H1 (cell line): ENCODE results near the gene ATG16L2. TPM values are rescaled to one million over a fixed set of nuclear protein-coding genes. Genes with fewer than 3 reads are reported as not detected.

Experiments used
- CTCF ChIA-PET: fragments of 300-600 bp; sonication (Branson Sonifier 250); formaldehyde crosslinking; loops from one replicate; lab custom pipeline; 2021; ENCODE audit not compliant: partially characterized antibody; lab: Charles Lee
- POLR2A ChIA-PET: fragments of 300-600 bp; sonication (Branson Sonifier 250); formaldehyde crosslinking; loops from one replicate; lab custom pipeline; 2021; ENCODE audit warnings: inconsistent platforms; ENCODE audit not compliant: partially characterized antibody; lab: Charles Lee
- DNase-seq, 2 experiments: peaks; one replicate each; pipeline versions ENCODE4 v3.0.0 to v3.0.0-alpha.2; 2010 to 2022; ENCODE audit warnings: low spot score in 2 of 2, low read depth in 1 of 2, mixed read lengths in 1 of 2
- FAIRE-seq: peaks from 2 replicates; lab custom pipeline; 2011; peaks lifted over from hg19 to GRCh38; lab: Jason Lieb, UNC
- H2AFZ ChIP-seq: 2 replicates; pipeline ENCODE4 v1.8.1; 2012; ENCODE audit warnings: low read length, inconsistent platforms
- H2AK5ac ChIP-seq: 2 replicates; pipeline ENCODE4 v1.6.1; 2013; ENCODE audit warnings: low read depth, low read length
- H2BK120ac ChIP-seq: replicated peaks from 2 replicates; pipeline ENCODE3; 2013; ENCODE audit warnings: low read depth, low read length, inconsistent platforms
- H2BK12ac ChIP-seq: 2 replicates; pipeline ENCODE4 v1.6.1; 2013; ENCODE audit warnings: low read depth, low read length
- H2BK15ac ChIP-seq: 2 replicates; pipeline ENCODE4 v1.6.1; 2013; ENCODE audit warnings: low read length
- H2BK20ac ChIP-seq: 2 replicates; pipeline ENCODE4 v1.6.1; 2013; ENCODE audit warnings: low read length
- H2BK5ac ChIP-seq: 2 replicates; pipeline ENCODE4 v1.6.1; 2013; ENCODE audit warnings: low read depth, low read length
- H3K14ac ChIP-seq: 2 replicates; pipeline ENCODE4 v1.6.1; 2013; ENCODE audit warnings: inconsistent platforms; ENCODE audit not compliant: insufficient read length
- H3K18ac ChIP-seq: 2 replicates; pipeline ENCODE4 v1.6.1; 2013; ENCODE audit warnings: low read length; ENCODE audit errors: extremely low read depth
- H3K23ac ChIP-seq: 2 replicates; pipeline ENCODE4 v1.6.1; 2013; ENCODE audit warnings: inconsistent platforms; ENCODE audit not compliant: insufficient read length
- H3K23me2 ChIP-seq: 2 replicates; pipeline ENCODE4 v1.6.1; 2013; ENCODE audit warnings: low read depth, low read length
- H3K27ac ChIP-seq: 2 replicates; pipeline ENCODE4 v1.6.1; 2011; ENCODE audit warnings: low read depth, low read length, inconsistent platforms
- H3K27me3 ChIP-seq, 4 experiments: replicated peaks in 1 of 4; 1 replicate in 1 of 4; 2 replicates in 3 of 4; pipeline versions ENCODE4 v1.6.1 to v1.8.1; 2011 to 2013; ENCODE audit warnings: low read length in 3 of 4, mild to moderate bottlenecking in 3 of 4, inconsistent platforms in 2 of 4, mixed read lengths in 2 of 4, moderate library complexity in 1 of 4; ENCODE audit not compliant: control insufficient read depth in 3 of 4, insufficient read depth in 3 of 4; ENCODE audit errors: extremely low read depth in 1 of 4
- H3K36me3 ChIP-seq, 4 experiments: 2 replicates each; pipeline versions ENCODE4 v1.6.1 to v1.8.1; 2011 to 2013; ENCODE audit warnings: mild to moderate bottlenecking in 4 of 4, low read length in 3 of 4, moderate library complexity in 2 of 4, control low read depth in 1 of 4, inconsistent platforms in 1 of 4; ENCODE audit not compliant: insufficient read depth in 4 of 4, control insufficient read depth in 2 of 4
- H3K4ac ChIP-seq: replicated peaks from 2 replicates; pipeline ENCODE3; 2013; ENCODE audit warnings: low read length, low read depth, mixed read lengths, inconsistent platforms; ENCODE audit not compliant: insufficient read length
- H3K4me1 ChIP-seq, 4 experiments: replicated peaks in 1 of 4; 1 replicate in 1 of 4; 2 replicates in 3 of 4; pipeline versions ENCODE4 v1.6.1 to v1.8.1; 2011 to 2013; ENCODE audit warnings: low read length in 3 of 4, inconsistent platforms in 2 of 4, mixed read lengths in 1 of 4; ENCODE audit not compliant: insufficient read depth in 4 of 4, control insufficient read depth in 3 of 4
- H3K4me2 ChIP-seq, 2 experiments: 2 replicates each; pipeline versions ENCODE4 v1.6.1 to v1.8.1; 2011 to 2013; ENCODE audit warnings: low read depth in 2 of 2, low read length in 2 of 2, control low read depth in 1 of 2, inconsistent platforms in 1 of 2, mild to moderate bottlenecking in 1 of 2; ENCODE audit not compliant: insufficient read depth in 1 of 2
- H3K4me3 ChIP-seq, 4 experiments: fragments of 200-600, 300-600 bp in 1 of 4; sonication (generic), shearing (Covaris generic), sonication (Bioruptor Twin) in 1 of 4; 2 replicates each; pipeline versions ENCODE4 v1.5.1 to v1.8.1; 2011 to 2016; ENCODE audit warnings: low read length in 4 of 4, low read depth in 3 of 4, control low read depth in 2 of 4, inconsistent platforms in 2 of 4, mild to moderate bottlenecking in 2 of 4, mixed read lengths in 1 of 4, moderate library complexity in 1 of 4; ENCODE audit not compliant: insufficient read depth in 2 of 4; ENCODE audit errors: extremely low read depth in 1 of 4
- H3K56ac ChIP-seq: replicated peaks from 2 replicates; pipeline ENCODE3; 2013; ENCODE audit warnings: low read depth, mild to moderate bottlenecking, mixed read lengths, low read length, inconsistent platforms; ENCODE audit not compliant: insufficient read length
- H3K79me1 ChIP-seq: 2 replicates; pipeline ENCODE4 v1.6.1; 2013; ENCODE audit warnings: low read depth, low read length, control low read depth
- H3K79me2 ChIP-seq, 2 experiments: 2 replicates each; pipeline versions ENCODE4 v1.6.1 to v1.8.1; 2012 to 2013; ENCODE audit warnings: low read length in 2 of 2, mild to moderate bottlenecking in 2 of 2, inconsistent platforms in 1 of 2; ENCODE audit not compliant: insufficient read depth in 2 of 2, control insufficient read depth in 1 of 2
- H3K9ac ChIP-seq, 4 experiments: replicated peaks in 1 of 4; 1 replicate in 1 of 4; 2 replicates in 3 of 4; pipeline versions ENCODE4 v1.6.1 to v1.8.1; 2011 to 2013; ENCODE audit warnings: low read depth in 3 of 4, low read length in 3 of 4, control low read depth in 2 of 4, mild to moderate bottlenecking in 2 of 4, moderate library complexity in 2 of 4, inconsistent platforms in 1 of 4; ENCODE audit errors: extremely low read depth in 1 of 4
- H3K9me3 ChIP-seq, 2 experiments: 2 replicates each; pipeline versions ENCODE4 v1.6.1 to v1.8.1; 2012 to 2013; ENCODE audit warnings: mild to moderate bottlenecking in 2 of 2, moderate library complexity in 2 of 2, control low read depth in 1 of 2, inconsistent platforms in 1 of 2, low read depth in 1 of 2, low read length in 1 of 2, mixed read lengths in 1 of 2; ENCODE audit not compliant: insufficient read depth in 2 of 2
- H4K20me1 ChIP-seq, 2 experiments: replicated peaks in 1 of 2; 2 replicates each; pipeline versions ENCODE3 to v1.8.1; 2011 to 2013; ENCODE audit warnings: inconsistent platforms in 2 of 2, low read length in 2 of 2, mild to moderate bottlenecking in 1 of 2; ENCODE audit not compliant: insufficient read depth in 2 of 2, control insufficient read depth in 1 of 2
- H4K5ac ChIP-seq: 2 replicates; pipeline ENCODE4 v1.6.1; 2013; ENCODE audit warnings: low read length, low read depth, mixed read lengths, inconsistent platforms; ENCODE audit not compliant: insufficient read length
- H4K8ac ChIP-seq: 2 replicates; pipeline ENCODE4 v1.8.0; 2013; ENCODE audit warnings: mild to moderate bottlenecking, moderate library complexity, low read length, inconsistent platforms; ENCODE audit not compliant: insufficient read depth; ENCODE audit errors: extremely low read depth
- H4K91ac ChIP-seq: replicated peaks from 2 replicates; pipeline ENCODE3; 2013; ENCODE audit warnings: low read length, mixed read lengths, inconsistent platforms; ENCODE audit not compliant: insufficient read length
- BACH1 ChIP-seq: IDR thresholded peaks from 2 replicates; pipeline ENCODE4 v1.6.1; 2012; ENCODE audit warnings: low read length, improper control_type of control experiment
- BRCA1 ChIP-seq: IDR thresholded peaks from 2 replicates; pipeline ENCODE4 v1.6.1; 2012; ENCODE audit warnings: low read depth, low read length, improper control_type of control experiment
- CEBPB ChIP-seq: IDR thresholded peaks from 2 replicates; pipeline ENCODE4 v1.6.1; 2012; ENCODE audit warnings: low read depth, low read length
- MAFK ChIP-seq: IDR thresholded peaks from 2 replicates; pipeline ENCODE4 v1.6.1; 2012; ENCODE audit warnings: low read depth, mild to moderate bottlenecking, improper control_type of control experiment, low read length
- RFX5 ChIP-seq: IDR thresholded peaks from 2 replicates; pipeline ENCODE4 v1.6.1; 2011; ENCODE audit warnings: low read depth, low read length, improper control_type of control experiment, borderline replicate concordance
- SIRT6 ChIP-seq: IDR thresholded peaks from one replicate; pipeline ENCODE4 v1.7.1; 2012; ENCODE audit warnings: low read length, inconsistent platforms
- TBP ChIP-seq: IDR thresholded peaks from 2 replicates; pipeline ENCODE4 v1.6.1; 2011; ENCODE audit warnings: low read depth, low read length, improper control_type of control experiment
- WGBS, 2 experiments: shearing (Covaris generic) in 1 of 2; methylation state at CpG; one replicate each; pipeline versions ENCODE4 v1.1.6 to v1.1.7; 2013 to 2015; ENCODE audit warnings: low lambda C conversion rate in 2 of 2, mixed read lengths in 2 of 2, inconsistent platforms in 1 of 2, low coverage in 1 of 2, missing lambda C conversion rate in 1 of 2; ENCODE audit not compliant: insufficient replicate concordance in 2 of 2, insufficient coverage in 1 of 2, insufficient read length in 1 of 2; ENCODE audit errors: extremely low coverage in 1 of 2, missing lambda C conversion rate in 1 of 2; 5-methylcytosine and 5-hydroxymethylcytosine counted together
- polyA plus RNA-seq, 7 experiments: library from polyadenylated mRNA; depleted of rRNA in 3 of 7; stranded (reverse) in 5 of 7; unstranded in 2 of 7; fragments of >200 nt in 5 of 7; fragments of 200-250 nt in 2 of 7; gene quantifications; 1 replicate in 5 of 7; 2 replicates in 1 of 7; 4 replicates in 1 of 7; pipeline versions ENCODE4 v1.2.1 to v1.2.3, GENCODE V29; 2011 to 2013; ENCODE audit warnings: missing spikeins in 2 of 7, mixed read lengths in 2 of 7
- total RNA-seq: library from RNA; stranded (reverse); fragmentation: NEBNext Ultra II Directional; extraction: Animal tissue kit (Norgen Biotek cat#: 25700); gene quantifications from 2 replicates; pipeline ENCODE4 v1.2.1, GENCODE V29; 2021

Gene ATG16L2
- total and polyA plus RNA-seq, 2 of the 8 experiments (the other 6 are each of a cell fraction or from before 2014, with no cell fraction given): 11.0 to 18.5 TPM

DNA sequence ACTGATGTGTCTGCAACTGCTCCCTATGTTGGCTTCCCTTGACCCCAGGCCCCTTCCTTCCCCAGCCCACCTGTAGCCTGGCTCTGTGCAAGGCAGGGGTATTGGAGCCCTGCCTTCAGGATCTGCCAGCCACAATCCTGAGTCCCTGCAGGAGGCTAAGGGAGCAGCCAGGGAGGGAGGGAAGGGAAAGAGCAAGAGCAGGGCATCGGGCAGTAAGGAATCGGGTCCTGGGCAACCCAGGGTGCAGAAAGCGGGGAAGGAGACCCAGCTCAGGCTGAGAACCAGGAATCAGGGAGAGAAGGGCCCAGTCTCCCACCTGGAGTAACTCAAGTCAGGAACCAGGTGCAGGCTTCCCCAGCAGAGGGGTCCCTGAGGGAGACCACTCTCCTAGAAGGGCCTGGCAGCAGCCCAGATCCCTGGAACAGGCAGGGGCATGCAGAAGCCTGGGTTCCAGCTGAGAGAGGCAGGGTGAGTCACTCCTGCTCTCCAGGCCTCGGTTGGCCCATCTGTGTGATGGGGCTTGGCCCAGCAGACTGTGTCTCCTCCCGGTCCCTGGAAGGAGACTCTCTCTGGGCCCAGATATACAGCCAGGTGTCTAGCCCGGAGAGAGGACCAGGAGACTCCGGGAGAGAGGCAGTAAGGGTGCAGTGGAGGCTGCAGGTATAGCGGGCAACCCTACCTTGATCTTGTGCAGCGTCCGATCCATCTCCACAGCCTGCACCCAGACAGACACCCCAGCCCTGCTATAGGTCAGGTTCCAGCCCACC, 33.7 kb upstream of the ATG16L2 start:
- Histone ChIP-seq H4K20me1 (peaks cover 1 to 3% of the 10 kb centered on the region in 2 experiments), H4K8ac (peak overlapping the region; percentile 83), H3K56ac (no peak overlapping the region), H3K9me3 (no peaks in the 10 kb centered on the region), H3K79me1 (peaks cover 7% of the 10 kb centered on the region), H3K27me3 (peaks cover 0 to 12% (median 6%) of the 10 kb centered on the region in 4 experiments; a peak in 3 of 7 replicates), H3K23ac (no peak overlapping the region), H3K4me1 (peaks cover 5 to 19% (median 13%) of the 10 kb centered on the region in 4 experiments), H2AFZ (0 out of 2 replicates have a peak overlapping the region, but pooled peaks have one; percentile 69), H2AK5ac (no peak overlapping the region), H3K27ac (no peak overlapping the region), H2BK120ac (no peak overlapping the region), H3K4me3 (peak overlapping the region; percentile 42 to 76 (median 56)), H2BK15ac (peak overlapping the region; percentile 72; the same call in 1 of the 2 replicates), H3K14ac (no peak overlapping the region), H3K9ac (no peak overlapping the region), H4K91ac (peak overlapping the region; percentile 22), H3K4me2 (peak overlapping the region; percentile 82 to 88), H4K5ac (peak overlapping the region; percentile 3), H3K23me2 (peaks cover 11% of the 10 kb centered on the region), H3K18ac (no peak overlapping the region; the same call in 1 of the 2 replicates), H3K79me2 (no peaks in the 10 kb centered on the region), H2BK5ac (no peak overlapping the region), H3K4ac (no peak overlapping the region), H3K36me3 (no peaks in the 10 kb centered on the region), H2BK12ac (peak overlapping the region; percentile 68; the same call in 1 of the 2 replicates), H2BK20ac (no peak overlapping the region)
- no peak for DNase-seq
- TF ChIP-seq CEBPB (no peak), SIRT6 (no peak), TBP (no peak), BACH1 (no peak), MAFK (no peak), BRCA1 (no peak), RFX5 (no peak)
- POLR2A ChIA-PET: interaction anchor here (0.6 to 1.3 kb wide), 3 partner anchors 12 to 40 kb away, joined by 3 to 6 read pairs (median 3); partner anchors contain the start of gene STARD10
- WGBS, 2 experiments: 74% methylated on average over 10 of the region's 10 CpGs; no CpG with 5 or more reads in 1 of the 2 experiments
- CTCF ChIA-PET: interaction anchor here (0.6 to 2.0 kb wide), 4 partner anchors 20 to 97 kb away, joined by 3 to 8 read pairs (median 3); no protein-coding TSS in a partner anchor
- FAIRE-seq: no peak
